DMS 273 treated with DMSO at 0.1 percent for 48 hours (cell line): ENCODE results near the gene LRCH4.
"Not testable (repeated sequence)": the region's sequence is repeated elsewhere in the genome, so short reads cannot be mapped to it uniquely, and the experiment has no call there.

Experiments
- DNase-seq: peaks from one replicate; lab custom pipeline; 2025; lab: John Stamatoyannopoulos, UW

LRCH4 gene

DNA sequence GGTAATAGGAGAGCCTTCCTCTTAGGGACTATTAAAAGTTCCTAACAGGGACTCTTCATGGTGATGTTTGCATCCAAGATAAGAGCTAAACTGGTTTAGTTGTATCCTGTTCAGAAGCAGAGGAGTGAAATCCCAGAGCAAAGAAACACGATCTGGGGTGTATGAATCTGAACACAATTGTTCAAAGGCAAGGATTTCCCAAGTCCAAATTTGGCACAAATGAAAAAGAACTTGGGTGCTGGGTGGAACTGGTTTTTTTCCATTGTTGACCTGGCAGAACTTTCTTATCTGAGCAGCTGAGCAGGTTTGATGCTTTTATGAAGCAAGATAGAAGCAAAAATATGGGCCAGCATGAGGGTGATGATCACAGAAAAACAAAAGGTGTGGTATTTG, 41.0 kb downstream of the LRCH4 start:
- DNase-seq: no peak

DNA sequence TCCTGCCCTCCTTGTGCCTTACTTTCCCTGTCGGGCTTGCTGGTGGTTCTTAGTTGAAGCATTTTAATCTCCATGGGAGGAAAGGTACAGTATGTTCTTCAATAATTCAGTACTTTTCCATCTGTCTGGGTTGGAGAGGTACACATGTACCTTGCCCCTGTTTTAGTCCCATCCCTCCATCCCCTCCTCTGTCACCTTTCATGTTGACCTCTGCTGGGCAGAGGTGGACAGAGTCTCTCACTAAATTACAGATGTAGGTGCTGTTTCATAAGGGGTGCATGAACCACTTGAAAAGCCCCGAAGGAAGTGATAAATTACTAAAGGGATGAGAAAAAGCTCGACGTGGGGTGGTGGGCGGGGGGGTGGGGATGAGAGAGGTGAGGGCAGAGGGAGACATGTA, 41.5 kb downstream of the LRCH4 start:
- DNase-seq: no peak

DNA sequence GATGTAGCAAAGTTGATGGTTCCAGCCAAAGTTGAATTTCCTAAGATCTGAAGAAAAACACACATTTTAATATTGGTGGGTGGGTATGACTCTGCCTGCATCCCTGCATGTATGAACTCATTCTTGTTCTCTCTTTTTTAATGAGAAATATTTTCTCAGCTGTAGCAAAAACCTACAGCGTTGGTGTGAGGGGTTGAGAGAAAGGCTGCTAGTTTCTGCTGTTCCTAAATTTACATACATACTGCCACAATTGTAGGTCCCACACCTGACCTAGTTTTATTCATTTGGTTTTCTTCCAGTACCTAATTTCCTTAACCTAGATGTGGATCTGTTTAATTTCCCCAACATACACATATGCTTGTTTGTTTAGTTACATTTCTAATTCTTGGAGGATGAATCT, 42.3 kb downstream of the LRCH4 start:
- DNase-seq: no peak

DNA sequence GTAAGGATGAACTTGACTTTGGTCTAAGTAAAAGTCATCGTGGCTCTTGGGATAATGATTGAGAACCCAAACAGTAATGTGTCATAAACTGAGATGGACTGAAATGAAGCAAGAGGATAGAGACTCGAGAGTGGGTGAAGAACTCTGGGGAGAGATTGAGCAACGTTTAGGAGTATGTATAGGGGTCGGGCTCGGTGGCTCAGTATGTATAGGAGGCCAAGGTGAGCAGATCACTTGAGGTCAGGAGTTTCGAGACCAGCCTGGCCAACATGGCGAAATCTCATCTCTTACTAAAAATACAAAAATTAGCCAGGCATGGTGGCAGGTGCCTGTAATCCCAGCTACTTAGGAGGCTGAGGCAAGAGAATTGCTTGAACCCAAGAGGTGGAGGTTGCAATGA, 44.6 kb downstream of the LRCH4 start:
- not testable (repeated sequence) for DNase-seq

DNA sequence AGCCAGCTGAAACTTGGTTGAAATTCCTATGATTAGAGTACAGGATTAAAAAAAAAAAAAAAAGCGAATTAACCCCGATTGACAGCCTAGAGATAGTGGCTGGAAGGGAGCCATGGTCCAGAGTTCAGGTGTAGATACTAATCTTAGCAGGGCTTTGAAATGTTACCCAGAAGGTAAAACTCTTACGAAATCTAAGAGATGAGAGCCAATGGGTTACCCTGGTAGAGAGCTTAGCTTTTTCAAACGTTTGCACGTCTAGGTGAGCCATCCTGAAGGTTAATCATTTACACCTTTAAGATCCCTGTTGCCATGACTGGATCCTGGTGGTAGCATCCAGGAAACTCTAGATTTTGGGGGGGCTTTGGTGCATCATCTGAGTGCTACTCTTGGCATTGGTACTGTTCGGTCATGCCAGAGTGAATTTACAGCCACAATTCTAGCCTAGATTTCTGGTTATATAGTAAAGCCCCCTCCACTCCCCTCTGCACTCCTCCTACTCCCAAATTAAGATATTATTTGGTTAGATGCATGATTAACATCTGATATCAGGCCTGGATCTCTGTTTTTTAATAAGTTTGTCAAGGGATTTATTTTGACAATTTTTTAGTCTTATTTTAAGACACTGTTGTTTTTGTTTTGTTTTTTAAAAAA, 45.7 kb downstream of the LRCH4 start:
- DNase-seq: no peak

DNA sequence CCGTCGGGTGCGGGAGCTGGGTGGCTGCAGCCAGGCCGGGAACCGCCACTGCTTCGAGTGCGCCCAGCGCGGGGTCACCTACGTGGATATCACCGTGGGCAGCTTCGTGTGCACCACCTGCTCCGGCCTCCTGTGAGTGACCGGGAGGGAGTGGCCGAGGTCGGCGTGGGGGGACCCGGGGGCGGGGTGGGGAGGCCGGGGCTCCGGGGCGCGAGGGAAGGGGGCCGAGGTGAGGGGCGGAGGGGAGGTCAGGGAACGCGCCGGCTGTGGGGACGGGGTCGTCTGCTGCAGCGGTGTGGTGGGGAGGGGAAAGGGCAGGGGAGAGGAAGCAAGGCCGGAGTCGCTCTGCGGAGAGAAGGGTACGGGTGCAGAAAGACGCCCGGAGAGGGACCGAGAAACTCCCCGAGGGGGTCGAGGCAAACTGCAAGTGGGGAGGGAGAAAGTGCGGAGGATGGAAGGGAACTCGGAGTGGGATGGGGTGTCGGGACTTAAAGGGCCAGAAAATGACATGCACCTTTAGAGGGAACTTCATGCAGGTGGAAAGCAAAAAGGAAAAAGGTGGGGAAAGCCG, 46.4 kb downstream of the LRCH4 start:
- no peak for DNase-seq

DNA sequence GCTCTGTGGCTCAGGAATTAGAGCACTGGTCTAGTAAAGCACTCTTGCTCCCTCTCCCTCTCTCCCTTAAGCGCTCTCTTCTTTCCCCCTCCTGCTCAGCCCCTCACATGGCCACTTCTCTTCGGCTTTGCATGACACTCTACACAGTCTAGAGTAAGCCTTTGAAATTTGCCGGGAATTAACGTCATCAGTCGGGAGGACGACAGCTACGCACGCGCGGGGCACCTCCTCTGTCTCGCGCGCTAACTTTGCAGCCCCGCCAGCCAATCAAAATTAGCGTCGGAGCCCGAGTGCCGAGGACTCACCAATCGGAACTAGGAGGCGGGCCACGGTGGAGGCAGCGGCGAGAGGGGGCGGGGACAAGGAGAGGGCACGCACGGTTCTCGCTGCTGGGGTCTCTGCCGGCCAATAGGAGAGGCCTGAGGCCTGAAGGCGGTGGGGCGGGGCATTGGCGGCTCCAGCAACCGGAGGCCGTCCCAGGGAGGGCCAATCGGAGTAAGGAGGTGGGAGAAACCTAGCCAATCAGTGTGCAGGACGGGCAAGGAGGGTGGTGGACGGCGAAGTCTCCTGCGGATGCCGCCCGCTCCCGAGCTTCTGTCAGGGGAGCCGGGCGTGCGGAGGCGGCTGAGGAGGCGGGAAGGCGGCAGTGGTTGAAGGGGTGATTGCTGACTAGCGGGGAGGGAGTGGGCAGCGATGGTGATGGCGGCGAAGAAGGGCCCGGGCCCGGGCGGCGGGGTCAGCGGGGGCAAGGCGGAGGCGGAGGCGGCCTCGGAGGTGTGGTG, 47.1 kb downstream of the LRCH4 start, which contains the start of gene AGFG2:
Gene AGFG2 (plus strand): TSS at position 550 of the 782 bp plus-strand sequence. CDS start 144 bp downstream, at position 694.
- peak; percentile 99 for DNase-seq

DNA sequence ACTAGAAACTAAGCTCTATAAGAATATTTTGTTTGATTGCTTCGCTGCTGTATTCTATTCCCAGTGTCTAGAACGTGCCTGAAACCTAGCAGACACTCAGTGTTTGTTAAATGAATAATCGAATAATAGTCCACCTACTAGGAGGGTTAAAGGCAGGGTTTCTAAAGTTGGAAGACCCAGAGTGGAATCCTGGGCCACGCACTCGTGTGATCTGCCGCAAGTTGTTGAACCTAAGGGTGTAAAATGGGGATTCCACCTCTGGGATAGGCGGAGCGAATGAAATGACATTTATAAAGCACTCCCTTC, 47.6 kb downstream of the LRCH4 start:
- no peak for DNase-seq

DNA sequence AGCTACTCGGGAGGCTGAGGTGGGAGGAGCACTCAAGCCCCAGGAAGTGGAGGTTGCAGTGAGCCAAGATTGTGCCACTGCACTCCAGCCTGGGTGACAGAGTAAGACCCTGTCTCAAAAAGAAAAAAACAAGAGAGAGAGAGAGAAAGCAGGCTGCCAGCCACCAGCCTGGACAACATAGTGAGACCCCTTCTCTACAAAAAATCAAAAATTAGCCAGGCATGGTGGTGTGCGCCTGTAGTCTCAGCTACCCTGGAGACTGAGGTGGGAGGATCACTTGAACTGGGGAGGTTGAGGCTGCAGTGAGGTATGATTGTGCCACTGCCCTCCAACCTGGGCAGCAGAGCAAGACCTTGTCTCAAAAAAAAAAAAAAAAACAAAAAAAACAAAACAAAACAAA, 49.2 kb downstream of the LRCH4 start:
- DNase-seq: not testable (repeated sequence)

DNA sequence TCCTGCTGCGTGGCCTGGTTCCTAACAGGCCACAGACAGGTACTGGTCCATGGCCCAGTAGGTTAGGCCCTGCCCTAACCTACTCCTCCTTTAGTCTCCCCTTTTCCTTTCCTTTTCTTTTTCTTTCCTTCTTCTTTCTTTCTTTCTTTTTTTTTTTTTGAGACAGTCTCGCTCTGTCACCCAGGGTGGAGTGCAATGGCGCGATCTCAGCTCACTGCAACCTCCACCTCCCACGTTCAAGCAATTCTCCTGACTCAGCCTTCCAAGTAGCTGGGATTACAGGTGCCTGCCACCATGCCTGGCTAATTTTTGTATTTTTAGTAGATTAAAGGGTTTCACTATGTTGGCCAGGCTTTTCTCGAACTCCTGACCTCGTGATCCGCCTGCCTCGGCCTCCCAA, 49.9 kb downstream of the LRCH4 start:
- not testable (repeated sequence) for DNase-seq

DNA sequence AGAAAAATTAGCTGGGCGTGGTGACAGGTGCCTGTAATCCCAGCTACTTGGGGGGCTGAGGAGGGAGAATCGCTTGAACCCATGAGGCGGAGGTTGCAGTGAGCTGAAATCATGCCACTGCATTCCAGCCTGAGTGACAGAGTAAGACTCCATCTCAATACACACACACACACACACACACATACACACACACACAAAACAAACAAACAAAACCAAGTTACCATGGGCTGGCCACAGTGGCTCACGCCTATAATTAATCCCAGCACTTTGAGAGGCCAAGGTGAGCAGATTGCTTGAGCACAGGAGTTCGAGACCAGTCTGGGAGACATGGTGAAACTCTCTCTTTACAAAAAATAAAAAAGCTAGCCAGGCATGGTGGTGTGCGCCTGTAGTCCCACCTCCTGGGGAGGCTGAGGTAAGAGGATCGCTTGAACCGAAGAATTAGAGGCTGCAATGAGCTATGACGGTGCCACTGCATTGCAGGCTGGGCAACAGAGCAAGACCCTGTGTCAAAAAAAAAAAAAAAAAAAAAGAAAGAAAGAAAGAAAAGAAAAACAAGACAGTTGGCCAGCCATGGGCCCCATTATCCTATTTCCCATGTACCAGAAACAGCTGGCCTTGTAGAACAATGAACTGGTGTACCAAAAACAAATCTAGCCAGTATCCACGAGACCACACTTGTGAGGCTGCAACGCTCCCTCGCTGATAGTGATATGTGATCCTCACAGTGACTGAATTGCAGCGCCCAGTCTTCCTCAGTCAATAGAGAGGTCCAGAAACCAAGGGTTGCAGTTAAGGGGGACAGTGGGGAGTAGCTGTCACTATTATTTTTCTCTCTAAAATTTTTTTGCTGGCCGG, 53.5 kb downstream of the LRCH4 start:
- no peak for DNase-seq

DNA sequence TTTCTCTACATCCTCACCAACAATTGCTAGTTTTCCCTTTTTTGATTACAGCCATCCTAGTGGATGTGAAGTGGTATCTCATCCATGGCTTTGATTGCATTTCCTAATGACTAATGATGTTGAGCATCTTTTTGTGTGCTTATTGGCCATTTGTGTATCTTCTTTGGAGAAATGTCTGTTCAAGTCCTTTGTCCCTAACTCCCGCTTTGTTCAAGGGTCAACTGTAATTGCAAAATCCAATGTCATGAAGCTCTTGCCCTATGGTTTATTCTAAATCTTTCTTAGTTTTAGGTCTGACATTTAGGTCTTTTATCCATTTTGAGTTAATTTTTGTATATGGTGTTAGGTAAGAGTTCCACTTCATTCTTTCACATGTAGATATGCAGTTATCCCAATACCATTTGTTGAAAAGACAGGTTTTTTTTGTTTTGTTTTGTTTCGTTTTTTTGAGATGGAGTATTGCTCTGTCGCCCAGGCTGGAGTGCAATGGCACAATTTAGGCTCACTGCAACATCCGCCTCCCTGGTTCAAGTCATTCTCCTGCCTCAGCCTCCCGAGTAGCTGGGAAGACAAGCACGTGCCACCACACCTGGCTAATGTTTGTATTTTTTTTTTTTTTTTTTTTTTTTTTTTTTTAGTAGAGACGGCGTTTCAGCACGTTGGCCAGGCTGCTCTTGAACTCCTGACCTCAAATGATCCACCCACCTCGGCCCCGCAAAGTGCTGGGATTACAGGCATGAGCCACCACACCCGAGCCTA, 57.6 kb downstream of the LRCH4 start:
- DNase-seq: not testable (repeated sequence)
